GM19452 (cell line): ENCODE measurements around the gene SLC23A1.
"Not testable (repeated sequence)": the region's sequence is repeated elsewhere in the genome, so short reads cannot be mapped to it uniquely, and the experiment has no call there.

Experiments used
- ATAC-seq: cut with Tn5 transposase; IDR thresholded peaks from one replicate; pipeline ENCODE4 v1.9.1; 2021; ENCODE audit not compliant: unreplicated experiment

Gene SLC23A1

DNA sequence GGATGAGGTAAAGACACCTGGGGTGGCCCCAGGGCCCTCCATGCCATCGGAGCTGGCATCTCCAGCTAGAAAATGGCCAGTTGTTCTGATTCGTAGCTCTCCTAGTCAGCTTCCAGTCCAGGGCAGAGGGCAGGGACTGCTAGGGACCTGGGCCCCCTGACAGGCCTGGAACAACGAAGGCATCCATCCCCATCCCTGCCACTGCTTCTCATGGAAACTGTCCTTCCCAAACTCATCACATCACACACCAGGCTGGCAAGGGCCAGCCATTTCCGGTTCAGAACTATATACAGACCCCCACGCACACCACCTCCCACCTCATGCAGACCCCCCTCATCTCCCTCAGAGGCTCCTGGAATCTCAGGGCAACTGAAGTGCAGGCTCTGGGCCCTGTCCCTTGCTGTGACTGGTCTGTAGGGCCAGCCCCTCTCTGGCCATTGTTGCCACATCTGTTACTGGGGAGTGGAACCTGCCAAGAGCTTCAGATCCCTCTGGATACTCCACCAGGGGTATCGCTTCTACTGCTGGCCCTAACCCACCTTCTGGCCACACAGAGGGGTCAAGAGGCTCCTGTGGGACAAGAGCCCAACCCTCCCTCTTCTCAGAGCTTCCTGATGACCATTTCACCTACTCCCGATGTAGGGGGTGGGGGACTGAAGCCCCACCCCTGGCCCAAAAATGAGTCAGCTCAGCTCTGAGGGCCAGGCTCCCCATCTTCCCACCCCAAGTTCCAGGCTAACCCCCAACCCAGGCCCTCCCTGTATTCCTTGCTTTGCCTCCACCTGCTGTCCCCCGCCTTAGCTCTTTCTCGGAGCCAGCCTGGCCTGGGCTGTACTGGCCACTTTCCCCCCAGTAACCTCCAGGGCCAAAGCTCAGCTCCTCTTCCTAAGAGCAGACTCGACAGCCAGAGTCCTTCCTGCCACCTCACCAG lies 7.8 kb upstream of the SLC23A1 start:
- no peak for ATAC-seq

DNA sequence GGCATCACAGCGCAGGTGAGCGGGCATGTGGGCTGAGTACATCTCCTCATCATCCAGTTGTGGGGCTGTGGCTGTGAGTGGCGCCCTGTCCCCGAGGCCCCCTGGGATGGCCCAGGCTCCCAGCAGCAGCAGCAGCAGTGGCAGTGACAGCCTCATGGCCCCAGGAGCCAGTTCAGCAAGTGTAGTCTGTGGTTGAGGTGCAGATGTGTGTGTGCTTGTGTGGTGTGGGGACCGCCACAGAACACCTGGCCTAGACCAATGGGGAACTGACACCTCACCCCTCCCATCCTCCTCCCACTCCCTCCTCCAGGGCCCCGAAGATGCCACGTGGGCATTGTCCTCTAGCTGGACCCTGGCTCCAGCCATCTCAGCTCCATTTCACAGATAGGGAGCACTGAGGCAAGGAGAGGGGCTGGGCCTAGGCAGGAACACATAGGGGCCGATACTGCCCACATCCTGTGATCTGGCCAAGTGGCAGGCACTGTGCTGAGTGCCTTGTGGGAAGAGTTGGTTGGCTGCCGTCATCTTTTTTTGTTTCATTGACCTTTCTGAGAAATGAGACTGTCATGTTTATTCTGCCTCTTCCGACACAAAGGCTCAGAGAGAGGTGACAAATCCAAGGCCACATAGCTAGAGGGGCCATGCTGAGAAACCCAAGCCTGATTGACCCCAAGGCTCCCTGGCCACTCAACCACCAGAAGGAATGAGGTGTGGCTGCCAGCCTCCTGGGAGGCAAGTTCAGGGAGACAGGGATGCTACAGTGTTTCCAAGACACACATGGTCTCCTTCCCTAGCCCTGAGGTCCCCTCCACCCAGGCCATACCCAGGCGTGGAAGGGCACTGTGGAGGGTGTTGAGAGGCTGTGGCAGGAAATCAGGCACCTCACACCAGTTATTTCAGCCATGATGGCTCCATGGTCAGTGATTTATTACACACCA lies 6.9 kb upstream of the SLC23A1 start, which contains the start of gene MZB1:
Gene MZB1 (minus strand): TSS at position 213 of the 938 bp plus-strand sequence. CDS start 57 bp downstream, at position 156.
- peak; percentile 42 for ATAC-seq

DNA sequence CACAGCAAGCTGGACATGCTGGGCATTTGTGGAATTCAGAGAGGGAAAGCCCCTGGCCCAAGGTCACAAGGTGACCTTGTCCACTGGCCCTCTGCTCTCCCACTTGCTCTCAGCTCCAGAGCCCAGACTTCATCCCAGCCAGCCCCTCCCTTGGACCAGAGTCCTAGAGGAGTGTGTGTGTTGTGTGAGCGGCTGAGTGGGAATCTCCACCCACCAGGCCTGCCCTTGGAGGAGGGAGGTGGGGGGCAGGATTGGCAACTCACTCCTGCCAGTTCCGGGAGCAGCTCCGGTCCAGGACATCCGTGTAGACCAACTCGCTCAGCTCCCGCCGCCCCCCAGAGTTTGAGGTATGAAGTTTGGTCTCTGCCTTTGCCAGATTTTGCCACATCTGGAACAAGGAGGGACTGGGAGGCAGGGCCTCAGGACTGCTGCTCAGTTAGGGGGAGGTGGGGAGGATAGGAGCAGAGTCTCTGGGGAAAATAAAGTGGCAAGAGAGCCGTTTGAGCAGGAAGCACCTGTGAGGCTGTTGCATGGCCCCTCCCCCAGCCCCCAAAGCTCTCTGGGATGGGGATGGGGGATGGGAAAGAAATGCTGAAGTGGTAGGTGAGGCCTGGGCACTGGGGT lies 5.2 kb upstream of the SLC23A1 start:
- ATAC-seq, result no peak

DNA sequence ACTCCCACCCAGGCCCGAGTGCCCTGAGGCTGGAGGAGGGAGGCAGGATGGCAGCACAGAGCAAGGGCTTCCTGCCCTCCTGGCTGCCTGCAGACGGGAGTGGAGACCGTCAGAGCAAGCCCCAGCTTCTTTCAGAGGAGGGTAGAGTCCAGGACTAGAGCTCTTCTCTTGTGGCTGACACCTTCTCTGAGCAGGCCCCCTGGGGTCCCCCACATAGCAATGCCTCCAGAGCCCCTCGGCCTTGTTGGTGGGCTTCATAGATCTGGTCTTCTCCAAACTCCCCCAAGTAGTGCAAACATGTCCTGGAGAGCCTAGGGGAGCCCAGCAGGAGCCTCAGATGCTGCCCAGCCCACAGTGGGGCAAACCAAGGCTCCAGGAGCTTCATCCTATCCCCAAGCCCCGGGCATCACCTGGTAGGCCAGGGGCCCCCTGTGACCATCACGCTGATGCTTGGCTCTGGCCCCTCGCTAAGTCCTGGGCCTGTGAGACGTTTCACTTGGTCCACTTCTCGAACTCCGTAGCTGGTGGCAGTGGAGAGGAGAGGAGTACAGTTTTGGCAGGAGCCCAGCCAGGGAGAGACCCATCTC lies 4.6 kb upstream of the SLC23A1 start:
- ATAC-seq, result no peak

DNA sequence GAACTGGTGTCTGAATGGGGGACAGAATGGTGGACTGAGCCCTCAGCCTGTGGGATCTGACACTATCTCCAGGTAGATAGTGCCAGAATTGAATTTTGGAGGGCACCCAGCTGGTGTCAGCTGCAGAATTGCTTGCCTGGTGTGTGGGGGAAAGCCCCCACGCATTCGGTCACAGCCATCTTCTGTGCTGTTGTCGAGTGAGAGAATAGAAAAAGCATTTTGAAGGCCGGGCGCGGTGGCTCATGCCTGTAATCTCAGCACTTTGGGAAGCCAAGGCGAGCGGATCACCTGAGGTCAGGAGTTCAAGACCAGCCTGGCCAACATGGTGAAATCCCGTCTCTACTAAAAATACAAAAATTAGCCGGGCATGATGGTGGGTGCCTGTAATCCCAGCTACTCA lies 3.9 kb upstream of the SLC23A1 start:
- ATAC-seq, result not testable (repeated sequence)

DNA sequence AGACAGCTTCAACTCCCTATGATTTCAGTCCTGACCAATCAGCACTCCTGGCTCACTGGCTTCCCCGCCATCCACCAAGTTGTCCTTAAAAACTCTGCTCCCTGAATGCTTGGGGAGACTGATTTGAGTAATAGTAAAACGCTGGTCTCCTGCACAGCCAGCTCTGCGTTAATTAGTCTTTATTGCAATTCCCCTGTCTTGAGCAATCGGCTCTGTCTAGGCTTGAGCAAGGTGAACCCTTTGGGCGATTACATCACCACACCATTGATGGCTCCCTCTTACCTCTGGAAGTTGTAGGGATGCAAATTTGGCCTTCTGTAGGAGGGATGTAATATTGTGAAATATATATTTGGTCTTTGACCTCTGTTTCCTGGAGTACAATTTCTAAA lies 2.9 kb upstream of the SLC23A1 start:
- no peak for ATAC-seq

DNA sequence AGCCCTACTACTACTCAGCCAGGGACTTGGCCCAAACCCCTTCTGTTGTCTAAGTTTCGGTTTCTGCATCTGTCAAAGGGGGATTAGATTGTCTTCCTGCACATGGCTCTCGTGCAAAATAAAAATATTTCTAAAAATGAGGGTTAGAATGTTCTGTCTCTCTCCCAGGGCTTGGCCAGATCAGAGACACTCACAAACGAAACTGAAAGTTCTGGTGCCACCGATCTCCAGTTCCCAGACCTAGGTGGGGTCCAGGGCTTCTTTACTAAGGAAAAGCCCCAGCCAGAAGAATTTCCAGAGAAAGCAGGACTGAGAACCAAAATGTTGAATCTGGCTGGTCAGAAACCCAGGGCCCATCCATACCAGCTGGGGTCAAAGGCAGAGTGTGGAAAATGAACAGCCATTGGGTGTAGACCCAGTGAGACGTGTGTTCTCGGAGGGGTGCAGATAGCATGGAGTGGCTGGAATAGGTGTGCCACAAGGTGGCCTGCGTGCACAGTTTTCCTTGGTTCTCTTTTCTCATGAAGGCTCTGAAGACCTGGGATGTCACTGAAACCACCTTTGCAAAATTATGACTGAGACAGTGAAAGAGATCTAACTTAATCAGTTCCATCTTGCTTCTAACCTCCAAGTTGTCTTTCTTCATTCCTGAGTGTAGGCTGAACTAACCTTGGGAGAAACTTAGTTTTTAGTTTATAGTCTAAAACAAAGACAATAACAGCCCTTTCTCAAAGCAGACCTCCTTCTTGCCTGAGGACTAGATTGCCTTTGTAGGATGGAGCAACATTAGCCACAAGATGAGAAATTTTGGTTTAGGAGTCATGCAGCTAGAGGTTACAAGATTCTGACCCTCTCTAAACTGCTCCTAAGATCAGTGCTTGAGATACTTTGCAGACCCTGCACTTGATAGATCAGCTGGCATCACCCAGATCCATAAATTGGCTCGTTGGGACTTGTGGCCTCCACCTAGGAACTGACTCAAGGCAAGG lies 2.3 kb upstream of the SLC23A1 start:
- ATAC-seq, result no peak

DNA sequence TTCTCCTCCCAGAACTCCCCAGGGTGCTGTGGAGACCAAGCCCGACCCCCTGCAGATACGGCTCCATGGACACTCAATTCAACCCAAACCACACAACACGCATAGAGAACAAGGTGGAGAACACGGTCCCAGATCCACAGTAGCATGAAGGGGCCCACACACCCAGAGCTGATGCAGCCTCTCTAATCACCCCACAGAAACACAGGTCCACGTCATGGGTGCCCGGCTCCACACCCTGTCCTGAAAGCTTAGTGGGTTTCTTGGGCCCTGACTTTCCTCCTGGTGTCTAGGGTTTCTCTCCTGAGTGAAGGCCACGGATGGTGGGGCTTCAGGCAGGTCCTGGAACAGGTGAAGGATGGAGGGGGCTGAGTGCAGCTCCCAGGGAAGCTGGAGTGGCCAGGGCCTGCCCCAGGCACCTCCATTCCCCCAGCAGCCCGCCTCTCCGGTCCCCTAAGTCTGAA lies 1.5 kb upstream of the SLC23A1 start:
- no peak for ATAC-seq

DNA sequence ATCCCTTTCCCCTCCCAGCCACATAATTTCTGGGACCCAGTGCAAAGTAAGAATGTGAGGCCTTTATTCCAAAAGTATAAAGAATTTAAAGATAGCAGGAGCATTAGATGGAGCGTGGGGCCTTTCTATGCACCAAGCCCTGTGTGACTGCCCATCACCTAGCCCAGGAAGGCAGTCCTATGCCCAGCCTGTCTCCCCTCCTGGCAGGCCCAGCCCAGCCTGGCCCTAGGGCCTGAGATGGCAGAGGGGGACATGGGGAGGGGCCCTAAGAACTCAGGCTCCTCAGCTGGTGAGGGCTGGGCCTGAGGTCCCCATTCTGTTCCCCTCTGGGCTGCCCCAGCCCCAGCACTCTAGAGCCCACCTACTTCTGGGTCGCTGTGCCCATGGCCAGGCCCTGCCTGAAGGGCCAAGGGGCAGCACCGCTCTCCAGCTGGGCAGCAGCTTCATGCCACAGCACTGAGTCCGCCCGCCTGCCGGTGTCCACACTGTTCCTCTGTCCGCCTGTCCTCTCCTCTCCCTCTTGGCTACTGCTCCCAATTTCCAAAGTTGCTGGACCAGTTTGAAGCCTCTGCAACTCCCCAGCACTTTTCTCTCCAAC lies 995 bp upstream of the SLC23A1 start:
- no peak for ATAC-seq

DNA sequence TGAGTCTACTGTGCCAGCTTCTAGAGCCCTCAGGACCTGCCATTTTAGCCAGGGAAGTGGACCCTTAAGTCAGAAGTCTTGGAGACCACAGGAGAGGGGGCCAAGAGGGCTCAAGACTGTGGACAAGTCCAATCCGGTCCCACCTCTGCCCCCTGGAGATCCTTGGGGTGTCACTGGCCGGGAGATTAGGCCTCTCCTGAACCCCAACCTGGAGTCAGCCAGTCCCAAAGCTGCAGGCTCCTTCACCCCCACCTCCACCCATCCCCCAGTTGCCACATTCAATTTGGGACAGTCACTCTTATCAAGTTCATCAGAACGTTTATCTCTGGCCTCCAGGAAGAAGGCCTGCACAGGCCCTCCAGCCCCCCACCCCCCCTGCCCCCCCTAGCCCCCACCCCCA lies 290 bp downstream of the SLC23A1 start:
- ATAC-seq, result no peak

DNA sequence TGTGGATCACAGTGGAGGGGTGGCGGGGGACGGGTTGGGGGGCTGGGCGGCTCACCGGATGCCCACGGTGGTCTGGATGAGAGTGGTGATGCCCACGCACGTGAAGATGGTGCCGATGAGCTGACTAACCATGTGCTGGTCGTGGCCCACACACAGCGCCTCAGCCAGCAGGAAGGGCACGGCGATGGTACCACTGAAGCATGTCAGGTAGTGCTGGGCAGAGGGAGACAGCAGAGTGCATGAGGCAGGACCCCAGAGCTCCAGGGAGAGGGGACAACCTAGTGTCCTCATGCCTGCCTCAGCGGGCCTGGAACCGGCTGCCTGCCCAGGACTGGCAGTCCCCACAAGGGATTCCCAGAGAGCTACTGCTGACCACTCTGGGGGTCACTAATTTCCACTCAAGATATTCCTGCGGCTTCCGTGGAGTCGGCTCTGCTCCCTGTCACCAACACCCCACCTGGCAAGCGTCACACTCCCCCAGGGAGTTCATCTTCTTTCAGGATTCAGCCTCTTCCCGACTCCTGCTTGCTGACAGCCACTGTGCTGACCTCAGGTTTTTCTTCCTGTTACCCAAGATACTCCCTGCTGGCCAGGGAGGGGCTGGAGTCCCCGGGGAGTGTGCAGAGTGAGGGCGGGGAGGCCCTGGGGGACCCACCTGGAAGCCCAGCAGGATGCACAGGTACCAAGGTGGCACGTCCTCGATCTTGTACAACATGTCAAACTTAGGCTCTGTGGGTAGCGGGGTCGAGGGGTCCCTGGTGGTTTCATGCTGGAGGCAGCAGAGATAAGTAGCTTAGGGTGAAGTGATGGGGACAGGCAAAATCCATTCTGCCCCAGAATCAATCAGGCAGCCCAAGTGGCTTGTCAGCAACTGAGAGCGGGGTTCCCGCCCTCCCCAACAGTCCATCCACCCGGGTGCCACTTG lies 998 bp downstream of the SLC23A1 start:
- ATAC-seq, result no peak

DNA sequence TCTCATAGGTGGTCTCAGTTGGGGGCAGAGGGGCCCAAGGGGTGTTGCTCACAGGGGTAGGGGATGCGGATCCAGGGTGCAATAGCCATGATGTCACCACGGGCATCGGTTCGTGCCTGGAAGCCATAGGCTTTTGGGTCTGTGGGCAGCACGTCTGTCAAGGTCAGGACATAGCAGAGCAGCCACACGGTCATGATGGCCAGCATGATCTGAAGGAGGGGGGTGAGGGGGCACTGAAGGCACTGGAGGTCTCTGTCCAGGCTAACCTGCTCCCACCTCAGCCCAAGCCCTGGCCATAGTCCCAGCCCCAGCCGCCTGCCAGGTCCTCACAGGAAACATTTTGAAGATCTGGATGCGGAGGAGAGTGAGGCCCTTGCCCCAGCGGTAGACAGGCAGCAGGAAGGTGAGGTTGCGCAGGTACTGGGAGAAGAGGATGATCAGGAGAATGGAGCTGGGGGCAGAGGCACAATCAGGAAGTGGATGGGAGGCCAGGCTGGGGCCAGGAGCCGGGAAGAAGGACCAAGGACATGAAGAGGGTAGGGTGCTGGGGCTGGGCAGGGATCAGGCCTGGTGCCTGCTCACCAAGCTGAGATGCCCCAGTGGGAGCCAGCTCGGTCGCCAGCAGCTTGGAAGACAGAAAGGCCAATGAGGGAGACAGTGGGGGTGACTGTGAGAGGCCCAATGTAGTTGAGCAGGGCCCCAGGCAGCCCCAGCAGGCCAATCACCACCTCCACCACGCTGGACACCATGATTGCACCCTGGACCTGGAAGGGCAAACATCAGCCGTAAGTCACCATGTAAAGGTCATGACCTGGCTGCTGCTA lies 3.3 kb downstream of the SLC23A1 start:
- no peak for ATAC-seq

DNA sequence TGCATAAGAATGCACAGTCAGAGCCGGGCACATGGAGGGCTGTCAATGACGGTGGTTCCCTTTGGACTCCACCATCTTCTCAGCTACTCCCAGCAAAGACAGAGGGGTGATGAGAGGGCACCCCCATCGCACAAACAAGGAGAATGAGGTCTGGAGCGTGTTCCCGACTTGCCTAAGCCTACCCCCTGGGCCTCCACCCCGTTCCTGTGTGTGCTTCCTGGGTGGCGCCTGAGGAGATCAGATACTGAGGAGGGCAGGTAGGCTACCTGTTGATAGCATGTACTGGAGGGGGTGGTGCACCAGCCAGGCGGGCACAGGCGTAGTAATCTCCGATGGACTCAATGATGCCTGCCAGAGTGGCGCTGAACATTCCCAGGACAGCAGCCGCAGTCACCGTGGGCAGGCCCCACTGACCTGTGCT lies 4.1 kb downstream of the SLC23A1 start:
- ATAC-seq, result no peak

DNA sequence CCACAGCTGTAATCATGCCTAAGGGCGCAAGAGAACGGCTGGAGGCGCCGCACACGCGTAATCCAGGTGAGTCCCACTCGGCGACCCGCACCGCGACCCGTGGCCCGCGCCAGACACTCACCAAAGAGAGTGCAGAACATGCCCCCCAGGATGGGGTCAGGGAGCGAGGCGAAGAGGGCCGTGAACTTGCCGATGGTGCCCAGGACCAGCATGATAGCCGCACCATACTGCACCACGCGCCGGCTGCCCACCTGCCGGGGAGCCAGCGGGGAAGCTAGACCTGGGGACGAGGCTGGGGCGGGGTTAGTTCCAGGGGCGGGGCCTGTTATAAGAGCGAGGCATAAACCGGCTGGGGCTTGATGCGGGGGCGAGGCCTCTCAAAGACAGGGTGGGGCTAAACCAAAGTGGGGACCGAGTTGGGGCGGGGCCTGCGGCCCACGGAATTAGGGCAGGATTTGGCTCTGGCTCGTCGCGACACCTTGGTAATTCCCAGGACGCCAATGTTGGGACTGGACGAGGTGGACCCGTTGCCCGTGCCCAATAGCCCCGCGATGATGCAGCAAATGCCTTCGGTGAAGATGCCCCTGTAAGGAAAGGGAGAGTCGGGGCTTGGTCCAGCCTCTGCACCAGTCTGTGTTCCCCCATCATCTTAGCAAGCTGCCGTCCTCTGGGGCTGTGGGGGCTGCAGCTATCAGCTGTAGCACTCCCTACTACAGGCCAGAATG lies 4.8 kb downstream of the SLC23A1 start:
- no peak for ATAC-seq

DNA sequence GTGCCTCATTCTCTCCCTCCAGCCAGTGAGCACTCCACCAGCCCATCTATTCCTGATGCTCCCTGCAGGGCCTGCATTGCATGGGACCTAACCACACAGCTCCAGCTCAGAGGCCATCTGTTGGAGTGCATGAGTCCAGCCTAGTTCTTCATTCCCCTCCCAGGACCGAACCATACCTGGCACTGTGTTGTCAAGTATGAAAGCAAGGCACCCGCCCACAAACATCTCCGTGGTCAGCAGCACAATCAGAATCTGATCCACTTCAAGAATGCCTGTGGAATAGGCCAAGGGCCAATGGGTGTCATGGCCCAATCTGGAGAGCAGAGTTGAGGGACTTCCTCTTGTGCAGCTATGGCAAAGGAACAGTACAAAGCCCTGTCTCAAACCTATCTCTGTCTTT lies 5.9 kb downstream of the SLC23A1 start:
- ATAC-seq, result no peak

DNA sequence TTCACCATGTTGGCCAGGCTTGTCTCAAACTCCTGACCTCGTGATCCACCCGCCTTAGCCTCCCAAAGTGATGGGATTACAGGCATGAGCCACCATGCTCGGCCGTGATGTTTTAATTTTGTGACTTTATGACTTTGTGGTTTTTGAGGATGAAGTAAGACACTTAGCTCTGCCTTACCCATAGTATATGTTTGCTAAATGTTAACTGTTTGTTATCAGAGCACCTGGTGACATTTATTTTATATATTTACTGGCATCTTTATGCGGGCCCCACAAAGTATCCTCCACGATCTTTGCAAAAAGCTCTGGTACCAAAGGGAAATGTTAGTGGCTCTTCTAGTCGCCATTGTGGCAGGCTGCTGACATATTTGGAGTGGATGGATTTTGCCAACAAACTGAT lies 6.7 kb downstream of the SLC23A1 start:
- no peak for ATAC-seq

DNA sequence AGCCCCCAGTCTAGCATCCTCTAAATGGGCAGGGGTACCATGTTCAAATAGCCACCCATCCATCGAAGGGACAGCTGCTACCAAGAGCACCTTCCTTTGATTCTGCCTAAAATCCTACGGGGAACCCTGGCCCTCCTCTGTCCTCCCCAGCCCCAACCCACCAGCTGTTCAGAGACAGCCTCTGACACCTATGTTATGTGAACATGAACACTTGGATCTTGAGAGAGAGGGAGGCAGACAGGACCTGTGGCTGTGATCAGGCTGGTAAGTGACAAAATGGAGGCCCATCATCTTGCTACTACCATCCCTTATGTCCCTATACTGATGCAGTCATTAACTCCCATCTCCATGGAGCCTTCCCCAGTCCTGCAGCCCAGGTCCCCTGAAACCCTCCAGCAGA lies 8.2 kb downstream of the SLC23A1 start:
- no peak for ATAC-seq
